WTC11 (cell line): Measurements from ENCODE around the gene MLPH. TPM values are rescaled to one million over a fixed set of nuclear protein-coding genes. Genes with fewer than 3 reads are reported as not detected.

ENCODE experiments used
- ATAC-seq: fragments of 200-7000 bp; cut with Tn5 transposase; 2 replicates; pipeline ENCODE4 v1.10.0; 2021; ENCODE audit warnings: mild to moderate bottlenecking, moderate library complexity
- CTCF ChIA-PET: fragments of 300-600 bp; sonication (Branson Sonifier 250); formaldehyde crosslinking; loops from one replicate; lab custom pipeline; 2021; ENCODE audit warnings: antibody characterized with exemption; lab: Charles Lee
- POLR2A ChIA-PET: fragments of 350-600 bp; sonication (Branson Sonifier 250); formaldehyde crosslinking; loops from one replicate; lab custom pipeline; 2021; ENCODE audit warnings: antibody characterized with exemption; lab: Charles Lee
- DNase-seq: peaks from one replicate; pipeline ENCODE4 v3.0.0; 2021; ENCODE audit warnings: low spot score
- H3K27ac Mint-ChIP-seq: 2 replicates; pipeline ENCODE4 v1.8.0; 2021; ENCODE audit warnings: mixed read lengths
- H3K27me3 Mint-ChIP-seq: 2 replicates; pipeline ENCODE4 v1.8.0; 2021; ENCODE audit warnings: low read depth, mild to moderate bottlenecking, moderate library complexity, mixed read lengths
- H3K36me3 Mint-ChIP-seq: 2 replicates; pipeline ENCODE4 v1.8.0; 2021; ENCODE audit warnings: mixed read lengths
- H3K4me1 Mint-ChIP-seq: 2 replicates; pipeline ENCODE4 v1.8.0; 2022; ENCODE audit warnings: mixed read lengths
- H3K4me3 Mint-ChIP-seq: 2 replicates; pipeline ENCODE4 v1.8.0; 2021; ENCODE audit warnings: mild to moderate bottlenecking, moderate library complexity, mixed read lengths
- H3K9me3 Mint-ChIP-seq: 2 replicates; pipeline ENCODE4 v1.8.0; 2021; ENCODE audit warnings: mixed read lengths
- ESRRA ChIP-seq: sonication (generic); formaldehyde crosslinking; IDR thresholded peaks from 2 replicates; pipeline ENCODE4 v1.8.1; 2022; ENCODE audit warnings: mild to moderate bottlenecking, missing genetic modification reagents, borderline replicate concordance
- FOXK1 ChIP-seq: sonication (generic); formaldehyde crosslinking; IDR thresholded peaks from 2 replicates; pipeline ENCODE4 v1.8.0; 2022; ENCODE audit warnings: mild to moderate bottlenecking, moderate library complexity, missing genetic modification reagents
- JUN ChIP-seq: sonication (generic); formaldehyde crosslinking; IDR thresholded peaks from 2 replicates; pipeline ENCODE4 v1.8.0; 2023; ENCODE audit warnings: mild to moderate bottlenecking, missing genetic modification reagents
- NR3C1 ChIP-seq: sonication (generic); formaldehyde crosslinking; conservative IDR thresholded peaks from 2 replicates; pipeline ENCODE4 v1.8.1; 2023; ENCODE audit warnings: low read depth, mild to moderate bottlenecking, missing genetic modification reagents
- SMAD3 ChIP-seq: sonication (generic); formaldehyde crosslinking; IDR thresholded peaks from 2 replicates; pipeline ENCODE4 v1.8.0; 2022; ENCODE audit warnings: missing genetic modification reagents, mild to moderate bottlenecking, borderline replicate concordance
- SP1 ChIP-seq: sonication (generic); formaldehyde crosslinking; conservative IDR thresholded peaks from 2 replicates; pipeline ENCODE4 v1.8.1; 2022; ENCODE audit warnings: missing genetic modification reagents
- ZNF219 ChIP-seq: sonication (generic); formaldehyde crosslinking; IDR thresholded peaks from 2 replicates; pipeline ENCODE4 v1.8.0; 2023; ENCODE audit warnings: missing genetic modification reagents, mild to moderate bottlenecking, borderline replicate concordance
- ZNF232 ChIP-seq: sonication (generic); formaldehyde crosslinking; IDR thresholded peaks from 2 replicates; pipeline ENCODE4 v1.8.0; 2022; ENCODE audit warnings: mild to moderate bottlenecking, missing genetic modification reagents
- ZNF423 ChIP-seq: fragments of 250-450 bp; sonication (Bioruptor Pico); IDR thresholded peaks from 2 replicates; pipeline ENCODE4 v2.1.2; 2022; ENCODE audit warnings: mild to moderate bottlenecking, moderate library complexity
- total RNA-seq: library from RNA; stranded (reverse); gene quantifications from 3 replicates; pipeline ENCODE4 v1.2.3, GENCODE V29; 2021
- TF ChIP-seq, protein P1 (sequence below): sonication (generic); formaldehyde crosslinking; IDR thresholded peaks from 2 replicates; pipeline ENCODE4 v1.8.0; 2022; ENCODE audit warnings: mild to moderate bottlenecking, missing genetic modification reagents
- TF ChIP-seq, protein P2 (sequence below): fragments of 250-450 bp; sonication (Bioruptor Pico); conservative IDR thresholded peaks from 2 replicates; pipeline ENCODE4 v1.9.0; 2021; ENCODE audit warnings: mild to moderate bottlenecking
- TF ChIP-seq, protein P3 (sequence below): fragments of 250-450 bp; sonication (Bioruptor Pico); IDR thresholded peaks from 2 replicates; pipeline ENCODE4 v1.9.0; 2021; ENCODE audit warnings: mild to moderate bottlenecking
- TF ChIP-seq, protein P4 (sequence below): sonication (generic); formaldehyde crosslinking; IDR thresholded peaks from 2 replicates; pipeline ENCODE4 v1.8.1; 2022; ENCODE audit warnings: low read depth, mild to moderate bottlenecking, moderate library complexity, missing genetic modification reagents, borderline replicate concordance
- TF ChIP-seq, protein P5 (sequence below): sonication (generic); formaldehyde crosslinking; IDR thresholded peaks from 2 replicates; pipeline ENCODE4 v1.8.0; 2023; ENCODE audit warnings: missing genetic modification reagents, mild to moderate bottlenecking, borderline replicate concordance
- TF ChIP-seq, protein P6 (sequence below): sonication (generic); formaldehyde crosslinking; IDR thresholded peaks from 2 replicates; pipeline ENCODE4 v1.8.0; 2023; ENCODE audit warnings: mild to moderate bottlenecking, missing genetic modification reagents
- TF ChIP-seq, protein P7 (sequence below): sonication (generic); formaldehyde crosslinking; IDR thresholded peaks from 2 replicates; pipeline ENCODE4 v1.8.1; 2022; ENCODE audit warnings: mild to moderate bottlenecking, missing genetic modification reagents, moderate library complexity, borderline replicate concordance

The MLPH gene
- total RNA-seq, 1 experiment from 2014 or later = 10.3 TPM

DNA sequence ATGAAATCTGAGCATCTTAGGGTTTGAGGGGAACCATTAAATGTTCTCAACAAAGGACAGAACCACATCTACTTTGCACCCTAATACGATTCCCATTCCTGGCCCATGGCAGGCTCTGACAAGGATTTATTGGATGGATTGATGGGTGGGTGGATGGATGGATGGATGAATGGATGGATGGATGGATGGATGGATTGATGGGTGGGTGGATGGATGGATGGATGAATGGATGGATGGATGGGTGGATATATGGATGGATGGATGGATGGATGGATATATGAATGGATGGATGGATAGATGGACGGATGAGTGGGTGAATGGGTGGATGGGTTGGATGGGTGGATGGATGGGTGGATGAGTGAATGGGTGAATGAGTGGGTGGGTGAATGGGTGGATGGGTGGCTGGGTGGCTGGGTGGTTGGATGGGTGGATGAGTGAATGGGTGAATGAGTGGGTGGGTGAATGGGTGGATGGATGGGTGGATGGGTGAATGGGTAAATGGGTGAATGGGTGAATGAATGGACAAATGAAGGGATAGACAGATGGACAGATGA is 29.6 kb upstream of the MLPH start (continued):
- TF ChIP-seq ZNF232 (CRISPR knock-in tag) (no peak), ESRRA (CRISPR knock-in tag) (no peak)

DNA sequence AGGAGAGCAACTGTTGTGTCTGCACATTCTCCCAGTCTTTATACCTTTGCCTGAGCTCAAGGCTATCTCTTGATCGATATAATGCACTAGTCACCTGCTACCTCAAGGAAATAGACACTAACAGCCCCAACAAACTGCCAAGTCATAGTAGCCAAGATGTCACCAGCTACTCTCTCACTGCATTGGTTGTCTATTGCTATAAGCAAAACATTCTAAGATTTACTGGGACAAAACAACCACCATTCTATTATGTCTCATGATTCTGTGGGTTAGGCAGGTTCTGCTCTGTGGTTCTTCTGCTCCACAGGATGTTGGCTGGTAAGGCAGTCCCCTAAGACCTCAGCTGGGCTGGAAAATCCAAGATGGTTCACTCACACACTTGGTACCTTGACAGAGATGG is 28.5 kb upstream of the MLPH start:
- no peak overlapping the region for H3K27ac Mint-ChIP-seq
- TF ChIP-seq FOXK1 (CRISPR knock-in tag) (no peak), JUN (CRISPR knock-in tag) (no peak), SMAD3 (CRISPR knock-in tag) (no peak), ZNF423 (CRISPR knock-in tag) (no peak), SP1 (CRISPR knock-in tag) (no peak), NR3C1 (CRISPR knock-in tag) (no peak), ZNF219 (CRISPR knock-in tag) (no peak)
- TF ChIP-seq, protein P1, sequence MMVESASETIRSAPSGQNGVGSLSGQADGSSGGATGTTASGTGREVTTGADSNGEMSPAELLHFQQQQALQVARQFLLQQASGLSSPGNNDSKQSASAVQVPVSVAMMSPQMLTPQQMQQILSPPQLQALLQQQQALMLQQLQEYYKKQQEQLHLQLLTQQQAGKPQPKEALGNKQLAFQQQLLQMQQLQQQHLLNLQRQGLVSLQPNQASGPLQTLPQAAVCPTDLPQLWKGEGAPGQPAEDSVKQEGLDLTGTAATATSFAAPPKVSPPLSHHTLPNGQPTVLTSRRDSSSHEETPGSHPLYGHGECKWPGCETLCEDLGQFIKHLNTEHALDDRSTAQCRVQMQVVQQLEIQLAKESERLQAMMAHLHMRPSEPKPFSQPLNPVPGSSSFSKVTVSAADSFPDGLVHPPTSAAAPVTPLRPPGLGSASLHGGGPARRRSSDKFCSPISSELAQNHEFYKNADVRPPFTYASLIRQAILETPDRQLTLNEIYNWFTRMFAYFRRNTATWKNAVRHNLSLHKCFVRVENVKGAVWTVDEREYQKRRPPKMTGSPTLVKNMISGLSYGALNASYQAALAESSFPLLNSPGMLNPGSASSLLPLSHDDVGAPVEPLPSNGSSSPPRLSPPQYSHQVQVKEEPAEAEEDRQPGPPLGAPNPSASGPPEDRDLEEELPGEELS (CRISPR knock-in tag) = no peak
- TF ChIP-seq, protein P2, sequence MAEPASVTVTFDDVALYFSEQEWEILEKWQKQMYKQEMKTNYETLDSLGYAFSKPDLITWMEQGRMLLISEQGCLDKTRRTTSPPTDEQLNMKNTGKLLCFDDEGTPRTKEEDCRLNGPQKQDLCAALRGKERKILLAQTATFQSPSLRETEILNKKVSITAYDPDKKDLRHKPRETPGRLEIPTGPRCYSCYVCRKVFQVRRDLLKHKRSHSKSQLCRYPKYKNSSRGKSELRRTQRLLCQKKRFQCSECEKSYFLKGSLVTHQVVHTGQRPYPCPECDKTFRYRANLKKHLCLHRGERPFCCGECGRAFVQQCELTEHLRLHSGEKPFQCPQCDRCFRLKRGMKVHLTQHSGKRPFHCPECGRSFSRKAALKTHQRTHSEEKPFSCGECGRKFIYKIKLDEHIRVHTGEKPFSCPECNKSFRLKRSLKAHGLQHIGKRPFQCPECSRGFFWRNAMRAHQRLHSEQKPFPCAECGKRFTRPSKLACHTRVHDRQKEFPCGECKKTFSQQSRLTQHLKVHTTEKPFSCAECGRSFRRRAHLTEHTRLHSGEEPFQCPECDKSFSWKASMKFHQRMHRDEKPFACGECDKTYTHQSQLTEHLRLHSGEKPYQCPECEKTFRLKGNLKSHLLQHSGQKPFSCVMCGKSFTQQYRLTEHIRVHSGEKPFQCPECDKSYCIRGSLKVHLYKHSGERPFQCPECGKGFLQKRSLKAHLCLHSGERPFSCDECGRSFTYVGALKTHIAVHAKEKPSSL (CRISPR knock-in tag) = no peak
- TF ChIP-seq, protein P3, sequence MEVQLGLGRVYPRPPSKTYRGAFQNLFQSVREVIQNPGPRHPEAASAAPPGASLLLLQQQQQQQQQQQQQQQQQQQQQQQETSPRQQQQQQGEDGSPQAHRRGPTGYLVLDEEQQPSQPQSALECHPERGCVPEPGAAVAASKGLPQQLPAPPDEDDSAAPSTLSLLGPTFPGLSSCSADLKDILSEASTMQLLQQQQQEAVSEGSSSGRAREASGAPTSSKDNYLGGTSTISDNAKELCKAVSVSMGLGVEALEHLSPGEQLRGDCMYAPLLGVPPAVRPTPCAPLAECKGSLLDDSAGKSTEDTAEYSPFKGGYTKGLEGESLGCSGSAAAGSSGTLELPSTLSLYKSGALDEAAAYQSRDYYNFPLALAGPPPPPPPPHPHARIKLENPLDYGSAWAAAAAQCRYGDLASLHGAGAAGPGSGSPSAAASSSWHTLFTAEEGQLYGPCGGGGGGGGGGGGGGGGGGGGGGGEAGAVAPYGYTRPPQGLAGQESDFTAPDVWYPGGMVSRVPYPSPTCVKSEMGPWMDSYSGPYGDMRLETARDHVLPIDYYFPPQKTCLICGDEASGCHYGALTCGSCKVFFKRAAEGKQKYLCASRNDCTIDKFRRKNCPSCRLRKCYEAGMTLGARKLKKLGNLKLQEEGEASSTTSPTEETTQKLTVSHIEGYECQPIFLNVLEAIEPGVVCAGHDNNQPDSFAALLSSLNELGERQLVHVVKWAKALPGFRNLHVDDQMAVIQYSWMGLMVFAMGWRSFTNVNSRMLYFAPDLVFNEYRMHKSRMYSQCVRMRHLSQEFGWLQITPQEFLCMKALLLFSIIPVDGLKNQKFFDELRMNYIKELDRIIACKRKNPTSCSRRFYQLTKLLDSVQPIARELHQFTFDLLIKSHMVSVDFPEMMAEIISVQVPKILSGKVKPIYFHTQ (CRISPR knock-in tag) = no peak
- TF ChIP-seq, protein P4, sequence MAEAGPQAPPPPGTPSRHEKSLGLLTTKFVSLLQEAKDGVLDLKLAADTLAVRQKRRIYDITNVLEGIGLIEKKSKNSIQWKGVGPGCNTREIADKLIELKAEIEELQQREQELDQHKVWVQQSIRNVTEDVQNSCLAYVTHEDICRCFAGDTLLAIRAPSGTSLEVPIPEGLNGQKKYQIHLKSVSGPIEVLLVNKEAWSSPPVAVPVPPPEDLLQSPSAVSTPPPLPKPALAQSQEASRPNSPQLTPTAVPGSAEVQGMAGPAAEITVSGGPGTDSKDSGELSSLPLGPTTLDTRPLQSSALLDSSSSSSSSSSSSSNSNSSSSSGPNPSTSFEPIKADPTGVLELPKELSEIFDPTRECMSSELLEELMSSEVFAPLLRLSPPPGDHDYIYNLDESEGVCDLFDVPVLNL (CRISPR knock-in tag) = no peak
- TF ChIP-seq, protein P5, sequence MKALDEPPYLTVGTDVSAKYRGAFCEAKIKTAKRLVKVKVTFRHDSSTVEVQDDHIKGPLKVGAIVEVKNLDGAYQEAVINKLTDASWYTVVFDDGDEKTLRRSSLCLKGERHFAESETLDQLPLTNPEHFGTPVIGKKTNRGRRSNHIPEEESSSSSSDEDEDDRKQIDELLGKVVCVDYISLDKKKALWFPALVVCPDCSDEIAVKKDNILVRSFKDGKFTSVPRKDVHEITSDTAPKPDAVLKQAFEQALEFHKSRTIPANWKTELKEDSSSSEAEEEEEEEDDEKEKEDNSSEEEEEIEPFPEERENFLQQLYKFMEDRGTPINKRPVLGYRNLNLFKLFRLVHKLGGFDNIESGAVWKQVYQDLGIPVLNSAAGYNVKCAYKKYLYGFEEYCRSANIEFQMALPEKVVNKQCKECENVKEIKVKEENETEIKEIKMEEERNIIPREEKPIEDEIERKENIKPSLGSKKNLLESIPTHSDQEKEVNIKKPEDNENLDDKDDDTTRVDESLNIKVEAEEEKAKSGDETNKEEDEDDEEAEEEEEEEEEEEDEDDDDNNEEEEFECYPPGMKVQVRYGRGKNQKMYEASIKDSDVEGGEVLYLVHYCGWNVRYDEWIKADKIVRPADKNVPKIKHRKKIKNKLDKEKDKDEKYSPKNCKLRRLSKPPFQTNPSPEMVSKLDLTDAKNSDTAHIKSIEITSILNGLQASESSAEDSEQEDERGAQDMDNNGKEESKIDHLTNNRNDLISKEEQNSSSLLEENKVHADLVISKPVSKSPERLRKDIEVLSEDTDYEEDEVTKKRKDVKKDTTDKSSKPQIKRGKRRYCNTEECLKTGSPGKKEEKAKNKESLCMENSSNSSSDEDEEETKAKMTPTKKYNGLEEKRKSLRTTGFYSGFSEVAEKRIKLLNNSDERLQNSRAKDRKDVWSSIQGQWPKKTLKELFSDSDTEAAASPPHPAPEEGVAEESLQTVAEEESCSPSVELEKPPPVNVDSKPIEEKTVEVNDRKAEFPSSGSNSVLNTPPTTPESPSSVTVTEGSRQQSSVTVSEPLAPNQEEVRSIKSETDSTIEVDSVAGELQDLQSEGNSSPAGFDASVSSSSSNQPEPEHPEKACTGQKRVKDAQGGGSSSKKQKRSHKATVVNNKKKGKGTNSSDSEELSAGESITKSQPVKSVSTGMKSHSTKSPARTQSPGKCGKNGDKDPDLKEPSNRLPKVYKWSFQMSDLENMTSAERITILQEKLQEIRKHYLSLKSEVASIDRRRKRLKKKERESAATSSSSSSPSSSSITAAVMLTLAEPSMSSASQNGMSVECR (CRISPR knock-in tag) = no peak
- TF ChIP-seq, protein P6, sequence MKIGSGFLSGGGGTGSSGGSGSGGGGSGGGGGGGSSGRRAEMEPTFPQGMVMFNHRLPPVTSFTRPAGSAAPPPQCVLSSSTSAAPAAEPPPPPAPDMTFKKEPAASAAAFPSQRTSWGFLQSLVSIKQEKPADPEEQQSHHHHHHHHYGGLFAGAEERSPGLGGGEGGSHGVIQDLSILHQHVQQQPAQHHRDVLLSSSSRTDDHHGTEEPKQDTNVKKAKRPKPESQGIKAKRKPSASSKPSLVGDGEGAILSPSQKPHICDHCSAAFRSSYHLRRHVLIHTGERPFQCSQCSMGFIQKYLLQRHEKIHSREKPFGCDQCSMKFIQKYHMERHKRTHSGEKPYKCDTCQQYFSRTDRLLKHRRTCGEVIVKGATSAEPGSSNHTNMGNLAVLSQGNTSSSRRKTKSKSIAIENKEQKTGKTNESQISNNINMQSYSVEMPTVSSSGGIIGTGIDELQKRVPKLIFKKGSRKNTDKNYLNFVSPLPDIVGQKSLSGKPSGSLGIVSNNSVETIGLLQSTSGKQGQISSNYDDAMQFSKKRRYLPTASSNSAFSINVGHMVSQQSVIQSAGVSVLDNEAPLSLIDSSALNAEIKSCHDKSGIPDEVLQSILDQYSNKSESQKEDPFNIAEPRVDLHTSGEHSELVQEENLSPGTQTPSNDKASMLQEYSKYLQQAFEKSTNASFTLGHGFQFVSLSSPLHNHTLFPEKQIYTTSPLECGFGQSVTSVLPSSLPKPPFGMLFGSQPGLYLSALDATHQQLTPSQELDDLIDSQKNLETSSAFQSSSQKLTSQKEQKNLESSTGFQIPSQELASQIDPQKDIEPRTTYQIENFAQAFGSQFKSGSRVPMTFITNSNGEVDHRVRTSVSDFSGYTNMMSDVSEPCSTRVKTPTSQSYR = no peak
- TF ChIP-seq, protein P7, sequence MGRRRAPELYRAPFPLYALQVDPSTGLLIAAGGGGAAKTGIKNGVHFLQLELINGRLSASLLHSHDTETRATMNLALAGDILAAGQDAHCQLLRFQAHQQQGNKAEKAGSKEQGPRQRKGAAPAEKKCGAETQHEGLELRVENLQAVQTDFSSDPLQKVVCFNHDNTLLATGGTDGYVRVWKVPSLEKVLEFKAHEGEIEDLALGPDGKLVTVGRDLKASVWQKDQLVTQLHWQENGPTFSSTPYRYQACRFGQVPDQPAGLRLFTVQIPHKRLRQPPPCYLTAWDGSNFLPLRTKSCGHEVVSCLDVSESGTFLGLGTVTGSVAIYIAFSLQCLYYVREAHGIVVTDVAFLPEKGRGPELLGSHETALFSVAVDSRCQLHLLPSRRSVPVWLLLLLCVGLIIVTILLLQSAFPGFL (CRISPR knock-in tag) = no peak

More for the DNA sequence above, 28.5 kb upstream of the MLPH start:
- H3K36me3 Mint-ChIP-seq = no peaks in the 10 kb centered on the region
- ATAC-seq (no peak), DNase-seq (no peak)
- no peak overlapping the region for H3K4me3 Mint-ChIP-seq
- H3K9me3 Mint-ChIP-seq = peaks cover 47% of the 10 kb centered on the region
- ChIA-PET CTCF (interaction anchor here (2.5 kb wide), 1 partner anchor 13 kb away, joined by 7 read pairs; no protein-coding TSS in a partner anchor), POLR2A (no interaction called here)
- peaks cover 19% of the 10 kb centered on the region for H3K27me3 Mint-ChIP-seq
- no peaks in the 10 kb centered on the region for H3K4me1 Mint-ChIP-seq
